Osteoblast (primary cell): ENCODE measurements around the gene RBP5. TPM values are rescaled to one million over a fixed set of nuclear protein-coding genes. Genes with fewer than 3 reads are reported as not detected.
A peak's percentile ranks its signal among the peaks of the same experiment; 100 is the strongest.

Source experiments
- DNase-seq: peaks from one replicate; pipeline ENCODE4 v3.0.0; 2011; ENCODE audit warnings: low spot score, mixed read lengths; ENCODE audit not compliant: insufficient read length; ENCODE audit errors: missing footprints
- H2AFZ ChIP-seq: 2 replicates; pipeline ENCODE4 v1.6.0; 2011; ENCODE audit warnings: mild to moderate bottlenecking, low read length
- H3K27ac ChIP-seq: 2 replicates; pipeline ENCODE4 v1.5.1; 2011; ENCODE audit warnings: mild to moderate bottlenecking, low read depth, low read length, moderate library complexity
- H3K27me3 ChIP-seq: 2 replicates; pipeline ENCODE4 v1.6.0; 2012; ENCODE audit warnings: mild to moderate bottlenecking, control low read depth, inconsistent platforms, low read length, moderate library complexity; ENCODE audit not compliant: insufficient read depth
- H3K36me3 ChIP-seq: 2 replicates; pipeline ENCODE4 v1.5.1; 2011; ENCODE audit warnings: mild to moderate bottlenecking, low read length, control low read depth, moderate library complexity; ENCODE audit not compliant: insufficient read depth
- H3K4me1 ChIP-seq: 2 replicates; pipeline ENCODE4 v1.5.1; 2011; ENCODE audit warnings: mild to moderate bottlenecking, low read length, control low read depth, moderate library complexity; ENCODE audit not compliant: insufficient read depth
- H3K4me2 ChIP-seq: 2 replicates; pipeline ENCODE4 v1.6.0; 2011; ENCODE audit warnings: mild to moderate bottlenecking, low read length; ENCODE audit not compliant: insufficient read depth
- H3K4me3 ChIP-seq: fragments of 200-600 bp; sonication (generic); 3 replicates; pipeline ENCODE4 v1.5.1; 2012; ENCODE audit warnings: mild to moderate bottlenecking, low read length, inconsistent platforms; ENCODE audit not compliant: insufficient read depth
- H3K79me2 ChIP-seq: 2 replicates; pipeline ENCODE4 v1.6.0; 2012; ENCODE audit warnings: mild to moderate bottlenecking, low read length, control low read depth, inconsistent platforms; ENCODE audit not compliant: insufficient read depth
- H3K9me3 ChIP-seq: 2 replicates; pipeline ENCODE4 v1.5.1; 2011; ENCODE audit warnings: low read depth, low read length, control low read depth
- H4K20me1 ChIP-seq: 2 replicates; pipeline ENCODE4 v1.6.0; 2012; ENCODE audit warnings: mild to moderate bottlenecking, low read length, control low read depth; ENCODE audit not compliant: insufficient read depth
- total RNA-seq: library from RNA; depleted of rRNA; stranded (reverse); fragments of >200 nt; gene quantifications from 2 replicates; pipeline ENCODE4 v1.2.3, GENCODE V29; 2012
- TF ChIP-seq, protein P1 (sequence below): IDR thresholded peaks from 2 replicates; pipeline ENCODE4 v1.5.1; 2011; ENCODE audit warnings: mild to moderate bottlenecking, low read depth, low read length, moderate library complexity; ENCODE audit errors: extremely low read depth

Gene RBP5
- total RNA-seq, 1 donor = not detected

GRCh38 chr12:7134396-7135166 is 5.9 kb upstream of the RBP5 start:
- TF ChIP-seq, protein P1, sequence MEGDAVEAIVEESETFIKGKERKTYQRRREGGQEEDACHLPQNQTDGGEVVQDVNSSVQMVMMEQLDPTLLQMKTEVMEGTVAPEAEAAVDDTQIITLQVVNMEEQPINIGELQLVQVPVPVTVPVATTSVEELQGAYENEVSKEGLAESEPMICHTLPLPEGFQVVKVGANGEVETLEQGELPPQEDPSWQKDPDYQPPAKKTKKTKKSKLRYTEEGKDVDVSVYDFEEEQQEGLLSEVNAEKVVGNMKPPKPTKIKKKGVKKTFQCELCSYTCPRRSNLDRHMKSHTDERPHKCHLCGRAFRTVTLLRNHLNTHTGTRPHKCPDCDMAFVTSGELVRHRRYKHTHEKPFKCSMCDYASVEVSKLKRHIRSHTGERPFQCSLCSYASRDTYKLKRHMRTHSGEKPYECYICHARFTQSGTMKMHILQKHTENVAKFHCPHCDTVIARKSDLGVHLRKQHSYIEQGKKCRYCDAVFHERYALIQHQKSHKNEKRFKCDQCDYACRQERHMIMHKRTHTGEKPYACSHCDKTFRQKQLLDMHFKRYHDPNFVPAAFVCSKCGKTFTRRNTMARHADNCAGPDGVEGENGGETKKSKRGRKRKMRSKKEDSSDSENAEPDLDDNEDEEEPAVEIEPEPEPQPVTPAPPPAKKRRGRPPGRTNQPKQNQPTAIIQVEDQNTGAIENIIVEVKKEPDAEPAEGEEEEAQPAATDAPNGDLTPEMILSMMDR = no peak

DNA sequence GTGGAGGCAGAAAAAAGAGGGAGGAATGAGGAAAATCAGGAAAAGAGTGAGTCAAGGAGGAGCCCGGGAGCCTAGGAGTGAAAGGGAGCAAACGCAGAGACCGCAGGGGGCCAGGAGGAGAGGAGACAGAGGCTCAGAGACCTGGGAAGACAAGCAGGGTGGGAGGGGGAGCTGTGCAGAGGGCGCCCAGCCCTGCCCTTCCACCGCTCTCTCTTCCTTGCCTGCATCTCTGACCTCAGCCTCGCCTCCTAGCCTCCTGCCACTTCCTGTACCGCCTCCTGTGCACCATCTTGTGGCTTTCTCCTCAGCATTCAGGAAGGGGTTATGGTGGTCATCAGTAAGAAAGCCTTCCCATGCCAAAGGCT is 2.8 kb upstream of the RBP5 start:
- peak overlapping the region; percentile 61 for H2AFZ ChIP-seq
- H3K27ac ChIP-seq = no peak overlapping the region
- no peaks in the 10 kb centered on the region for H3K79me2 ChIP-seq
- TF ChIP-seq, protein P1 = no peak
- peaks cover 12% of the 10 kb centered on the region for H3K36me3 ChIP-seq
- H3K27me3 ChIP-seq = peaks cover 8% of the 10 kb centered on the region
- DNase-seq = no peak
- H3K4me1 ChIP-seq = peaks cover 17% of the 10 kb centered on the region
- peak overlapping the region; percentile 87 for H3K4me2 ChIP-seq
- H4K20me1 ChIP-seq = no peaks in the 10 kb centered on the region
- no peaks in the 10 kb centered on the region for H3K9me3 ChIP-seq
- peak overlapping the region; percentile 77 for H3K4me3 ChIP-seq

More at GRCh38 chr12:7134396-7135166, 5.9 kb upstream of the RBP5 start:
- no peaks in the 10 kb centered on the region for H3K9me3 ChIP-seq
- H3K36me3 ChIP-seq = peaks cover 12% of the 10 kb centered on the region
- H3K27me3 ChIP-seq = peaks cover 4% of the 10 kb centered on the region
- H2AFZ ChIP-seq = no peak overlapping the region
- no peak overlapping the region for H3K4me3 ChIP-seq
- H4K20me1 ChIP-seq = no peaks in the 10 kb centered on the region
- H3K4me2 ChIP-seq = no peak overlapping the region
- no peak overlapping the region for H3K27ac ChIP-seq
- no peak for DNase-seq
- no peaks in the 10 kb centered on the region for H3K79me2 ChIP-seq
- H3K4me1 ChIP-seq = peaks cover 11% of the 10 kb centered on the region

DNA sequence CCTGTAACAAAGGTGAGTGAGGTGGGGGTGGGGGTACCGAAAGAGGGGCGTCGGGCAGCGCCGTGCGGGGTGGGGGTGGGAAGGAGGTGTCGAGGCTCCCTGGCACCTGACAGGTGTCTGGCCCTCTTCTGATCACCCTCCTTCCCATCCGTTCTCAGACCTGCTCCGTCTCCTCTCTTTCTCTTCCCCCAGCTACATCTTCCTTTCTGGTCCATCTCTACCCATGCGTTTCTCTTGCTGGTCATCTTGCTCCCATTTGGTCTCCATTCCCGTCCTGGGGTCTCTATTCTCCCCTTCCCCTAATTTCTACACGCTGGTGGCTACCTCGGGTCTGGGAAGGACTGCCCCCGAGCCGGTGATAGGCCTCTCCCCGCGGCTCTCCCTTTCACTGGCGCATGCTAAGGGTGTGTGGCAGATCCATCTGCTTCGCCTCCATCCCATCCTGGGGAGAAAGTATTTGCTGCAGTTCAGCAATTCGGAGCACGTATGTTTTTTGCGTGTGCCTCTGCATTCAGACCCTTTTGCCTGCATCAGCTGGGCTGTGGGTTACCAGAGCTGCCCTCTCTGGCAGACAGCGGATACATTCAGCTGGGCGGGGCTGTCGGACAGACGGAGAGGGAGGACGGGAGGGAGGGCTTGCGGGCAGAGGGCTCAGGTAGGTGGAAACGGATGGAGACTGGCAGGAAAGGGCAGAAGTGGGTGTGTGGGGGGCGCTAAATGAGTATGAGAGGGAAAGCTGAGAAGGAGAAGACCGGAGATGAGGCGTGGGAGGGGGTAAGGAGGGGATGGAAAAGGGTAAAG is 2.2 kb upstream of the RBP5 start:
- H3K79me2 ChIP-seq = no peaks in the 10 kb centered on the region
- peaks cover 9% of the 10 kb centered on the region for H3K36me3 ChIP-seq
- no peaks in the 10 kb centered on the region for H3K9me3 ChIP-seq
- DNase-seq = peak; percentile 93
- H3K27me3 ChIP-seq = peaks cover 8% of the 10 kb centered on the region
- H3K27ac ChIP-seq = no peak overlapping the region
- TF ChIP-seq, protein P1 = no peak
- peak overlapping the region; percentile 80 for H2AFZ ChIP-seq
- H3K4me3 ChIP-seq = peak overlapping the region; percentile 77
- peak overlapping the region; percentile 87 for H3K4me2 ChIP-seq
- no peaks in the 10 kb centered on the region for H4K20me1 ChIP-seq
- H3K4me1 ChIP-seq = peaks cover 17% of the 10 kb centered on the region
